22Rv1 (cell line): ENCODE measurements around the gene SLC35F3.

Experiments
- H3K27ac ChIP-seq: fragments of 450-650 bp; 2 replicates; pipeline ENCODE4 v1.5.1; 2017
- ZFX ChIP-seq: fragments of 450-650 bp; IDR thresholded peaks from 2 replicates; pipeline ENCODE4 v1.6.1; 2017; ENCODE audit warnings: antibody characterized with exemption, borderline replicate concordance
- TF ChIP-seq, protein P1 (sequence below): fragments of 450-650 bp; IDR thresholded peaks from 2 replicates; pipeline ENCODE4 v1.5.1; 2017; ENCODE audit warnings: mild to moderate bottlenecking

Gene SLC35F3

DNA sequence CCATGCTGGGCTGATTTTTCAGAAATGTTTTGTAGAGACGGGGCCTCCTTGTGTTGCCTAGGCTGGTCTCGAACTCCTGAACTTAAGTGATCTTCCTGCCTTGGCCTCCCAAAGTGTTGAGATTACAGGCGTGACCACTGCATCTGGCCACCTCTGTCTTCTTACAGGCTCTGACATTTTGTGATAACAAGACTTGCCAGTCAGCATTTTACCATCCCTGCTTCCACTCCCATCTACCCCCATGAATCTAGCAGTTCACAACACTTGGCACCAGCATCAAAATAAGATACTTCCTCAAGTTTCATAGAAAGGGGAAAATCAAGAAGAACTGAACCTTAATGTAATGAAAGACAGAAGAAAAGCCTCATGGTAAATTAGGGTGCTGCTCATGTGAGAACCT, 32.4 kb downstream of the SLC35F3 start:
- no peak overlapping the region for H3K27ac ChIP-seq
- TF ChIP-seq ZFX = no peak
- TF ChIP-seq, protein P1, sequence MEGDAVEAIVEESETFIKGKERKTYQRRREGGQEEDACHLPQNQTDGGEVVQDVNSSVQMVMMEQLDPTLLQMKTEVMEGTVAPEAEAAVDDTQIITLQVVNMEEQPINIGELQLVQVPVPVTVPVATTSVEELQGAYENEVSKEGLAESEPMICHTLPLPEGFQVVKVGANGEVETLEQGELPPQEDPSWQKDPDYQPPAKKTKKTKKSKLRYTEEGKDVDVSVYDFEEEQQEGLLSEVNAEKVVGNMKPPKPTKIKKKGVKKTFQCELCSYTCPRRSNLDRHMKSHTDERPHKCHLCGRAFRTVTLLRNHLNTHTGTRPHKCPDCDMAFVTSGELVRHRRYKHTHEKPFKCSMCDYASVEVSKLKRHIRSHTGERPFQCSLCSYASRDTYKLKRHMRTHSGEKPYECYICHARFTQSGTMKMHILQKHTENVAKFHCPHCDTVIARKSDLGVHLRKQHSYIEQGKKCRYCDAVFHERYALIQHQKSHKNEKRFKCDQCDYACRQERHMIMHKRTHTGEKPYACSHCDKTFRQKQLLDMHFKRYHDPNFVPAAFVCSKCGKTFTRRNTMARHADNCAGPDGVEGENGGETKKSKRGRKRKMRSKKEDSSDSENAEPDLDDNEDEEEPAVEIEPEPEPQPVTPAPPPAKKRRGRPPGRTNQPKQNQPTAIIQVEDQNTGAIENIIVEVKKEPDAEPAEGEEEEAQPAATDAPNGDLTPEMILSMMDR = no peak

DNA sequence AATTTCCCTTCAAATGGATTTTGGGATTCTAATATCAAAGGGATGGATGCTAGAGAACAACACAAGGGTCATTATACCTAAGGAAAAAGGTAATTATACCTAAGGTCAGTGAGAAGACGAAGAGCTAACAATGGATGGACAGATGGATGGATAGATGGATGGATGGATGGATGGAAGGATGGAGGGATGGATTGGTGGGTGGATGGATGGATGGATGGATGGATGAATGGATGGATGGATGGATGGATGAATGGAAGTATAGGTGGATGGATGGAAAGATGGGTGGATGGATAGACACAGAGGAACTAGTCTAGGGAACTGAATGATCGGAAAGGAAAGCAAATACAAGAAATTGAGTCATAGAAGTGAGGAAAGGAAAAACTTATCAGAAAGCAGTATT, 34.0 kb downstream of the SLC35F3 start:
- no peak for TF ChIP-seq ZFX
- TF ChIP-seq, protein P1 = no peak
- no peak overlapping the region for H3K27ac ChIP-seq

DNA sequence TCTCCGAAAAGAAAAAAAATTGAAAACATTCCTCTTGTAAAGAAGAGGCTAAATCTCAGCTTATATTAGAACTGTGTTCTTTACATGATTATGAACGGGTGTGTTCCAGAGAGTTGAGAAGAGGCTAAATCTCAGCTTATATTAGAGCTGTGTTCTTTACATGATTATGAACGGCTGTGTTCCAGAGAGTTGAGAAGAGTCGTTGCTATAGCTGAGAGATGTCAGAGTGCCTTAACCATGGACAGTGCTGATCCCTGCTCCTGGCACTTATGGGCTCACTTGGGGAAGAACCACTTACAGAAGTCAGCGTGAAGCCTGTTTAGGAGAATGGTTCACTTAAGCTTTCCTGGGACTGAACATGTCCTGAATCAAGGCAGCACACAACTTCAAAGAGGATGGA, 35.0 kb downstream of the SLC35F3 start:
- H3K27ac ChIP-seq = no peak overlapping the region
- no peak for TF ChIP-seq ZFX
- TF ChIP-seq, protein P1 = no peak

DNA sequence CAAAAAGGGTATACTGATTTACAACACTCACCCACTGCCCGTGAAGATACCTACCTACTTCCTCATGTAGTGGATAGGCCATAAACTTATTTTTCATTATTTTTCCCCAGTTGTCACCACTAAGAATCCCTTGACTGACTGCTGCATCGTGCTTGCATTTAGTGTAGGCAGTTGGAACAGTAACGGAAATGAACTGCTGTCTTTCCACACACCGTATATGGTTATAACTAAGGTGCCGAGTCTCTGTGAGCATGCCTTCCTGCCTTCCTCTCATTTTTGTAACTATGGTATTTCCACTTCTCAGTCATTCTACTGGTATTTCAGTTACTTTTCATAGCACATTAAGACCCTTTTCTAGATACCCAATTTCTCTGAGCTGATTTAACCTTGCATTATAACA, 36.4 kb downstream of the SLC35F3 start:
- TF ChIP-seq, protein P1 = no peak
- no peak for TF ChIP-seq ZFX
- no peak overlapping the region for H3K27ac ChIP-seq

DNA sequence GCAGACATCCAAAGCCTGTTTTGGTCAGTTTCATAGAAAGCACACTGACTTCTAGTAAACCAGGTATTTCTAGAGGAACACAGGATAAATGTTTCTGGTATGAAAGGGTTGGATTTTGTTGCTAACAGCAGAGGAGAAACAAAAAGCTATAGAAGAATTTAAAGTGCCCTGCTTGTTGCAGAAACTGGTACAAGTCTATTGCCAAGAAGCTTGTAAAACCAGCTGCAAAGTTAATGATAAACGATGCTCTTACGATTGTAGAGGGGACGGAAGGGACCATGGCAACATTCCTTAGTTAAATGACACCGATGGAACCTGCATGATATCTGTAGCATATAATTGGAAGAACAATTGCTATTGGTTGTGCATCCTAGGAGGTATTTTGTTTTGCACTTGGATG, 40.1 kb downstream of the SLC35F3 start:
- H3K27ac ChIP-seq = no peak overlapping the region
- no peak for TF ChIP-seq ZFX
- TF ChIP-seq, protein P1 = no peak

- H3K27ac ChIP-seq = no peak overlapping the region
- no peak for TF ChIP-seq ZFX
Measured at GRCh38 chr1:233945573-233945972, 41.1 kb downstream of the SLC35F3 start.

GRCh38 chr1:233945979-233946378, 41.5 kb downstream of the SLC35F3 start:
- no peak for TF ChIP-seq ZFX
- TF ChIP-seq, protein P1 = no peak
- H3K27ac ChIP-seq = no peak overlapping the region

DNA sequence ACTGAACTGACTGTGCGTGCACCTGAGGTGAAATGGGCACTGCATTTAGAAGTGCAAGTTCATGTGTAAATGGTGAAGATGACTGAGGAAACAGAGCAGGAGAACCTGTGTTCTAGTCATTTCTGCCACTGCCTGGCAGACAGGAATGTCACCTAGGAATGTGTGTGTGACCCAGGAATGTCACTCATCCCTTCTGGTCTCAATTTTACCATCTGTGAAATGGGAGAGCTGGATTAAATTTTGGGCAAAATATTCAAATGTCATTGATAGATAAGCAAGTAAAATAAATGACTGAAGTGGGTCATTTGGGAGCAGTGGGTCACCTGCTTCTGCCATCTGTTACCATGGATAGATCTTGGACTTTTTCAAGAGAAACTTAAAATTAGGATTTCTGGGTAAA, 42.2 kb downstream of the SLC35F3 start:
- TF ChIP-seq, protein P1 = no peak
- no peak for TF ChIP-seq ZFX
- no peak overlapping the region for H3K27ac ChIP-seq
